T-helper 9 cell (primary cell): ENCODE data around the gene CYLD.

Experiments used
- DNase-seq: peaks from one replicate; pipeline ENCODE4 v3.0.0-alpha.2; 2020

Gene CYLD

GRCh38 chr16:50848755-50849514 is 107.0 kb downstream of the CYLD start:
- DNase-seq: no peak
